Uterus (tissue), 4 donors: Measurements from ENCODE around the gene HS3ST6. TPM values are rescaled to one million over a fixed set of nuclear protein-coding genes. Genes with fewer than 3 reads are reported as not detected.
"Not testable (repeated sequence)": the region's sequence is repeated elsewhere in the genome, so short reads cannot be mapped to it uniquely, and the experiment has no call there.

ENCODE experiments used
- DNase-seq, 2 donors: peaks; one replicate each; pipeline ENCODE4 v3.0.0-alpha.2; 2019 to 2020
- H3K27ac ChIP-seq, 2 donors: fragments of 200-600 bp; sonication (generic); 1 replicate in 1 of 2; 2 replicates in 1 of 2; pipeline ENCODE4 v1.5.1; 2016 to 2018
- H3K27me3 ChIP-seq, 2 donors: fragments of 200-600 bp; sonication (generic); one replicate each; pipeline ENCODE4 v1.5.1; 2018 to 2019; ENCODE audit warnings: control low read depth in 1 of 2
- H3K36me3 ChIP-seq, 2 donors: fragments of 200-600 bp; sonication (generic); one replicate each; pipeline ENCODE4 v1.5.1; 2019; ENCODE audit warnings: control low read depth in 1 of 2
- H3K4me1 ChIP-seq, 2 donors: fragments of 200-600 bp; sonication (generic); one replicate each; pipeline ENCODE4 v1.5.1; 2018 to 2019; ENCODE audit warnings: control low read depth in 1 of 2
- H3K4me3 ChIP-seq, 2 donors: fragments of 200-600 bp; sonication (generic); 1 replicate in 1 of 2; 2 replicates in 1 of 2; pipeline ENCODE4 v1.5.1; 2018 to 2019; ENCODE audit warnings: mild to moderate bottlenecking in 1 of 2
- H3K9me3 ChIP-seq, 2 donors: fragments of 200-600 bp; sonication (generic); one replicate each; pipeline ENCODE4 v1.5.1; 2019; ENCODE audit warnings: control low read depth in 1 of 2
- CTCF ChIP-seq, 4 experiments: fragments of 200-600 bp in 2 of 4; fragments of 450-650 bp in 2 of 4; sonication (generic) in 2 of 4; IDR thresholded peaks; one replicate each; pipeline ENCODE4 v1.5.1; 2016 to 2019; ENCODE audit warnings: antibody characterized with exemption in 4 of 4, mild to moderate bottlenecking in 2 of 4, moderate library complexity in 1 of 4
- POLR2A ChIP-seq, 2 donors: fragments of 450-650 bp; IDR thresholded peaks; one replicate each; pipeline ENCODE4 v1.6.1; 2016; ENCODE audit warnings: antibody characterized with exemption in 2 of 2, mild to moderate bottlenecking in 1 of 2, moderate library complexity in 1 of 2
- intact Hi-C: fragments of 100-400 bp; cut with DNase I; formaldehyde crosslinking; loops from one replicate; pipeline ENCODE4 v1.15.1; 2023; ENCODE audit warnings: low total_unique reads
- total RNA-seq, 4 donors: library from RNA; depleted of rRNA in 3 of 4; stranded (reverse); fragments of >200 nt in 3 of 4; gene quantifications; one replicate each; pipeline versions ENCODE4 v1.1.0 to v1.2.4, GENCODE V29; 2014 to 2023
- donor health status: DM: yes; HTN: yes; CAD: no.

The HS3ST6 gene
- total RNA-seq, 4 donors from 2014 or later: not detected

- H3K9me3 ChIP-seq: no peaks in the 10 kb centered on the region
Observed at GRCh38 chr16:1940273-1941161, 22.3 kb upstream of the HS3ST6 start.

GRCh38 chr16:1939833-1940232 lies 21.6 kb upstream of the HS3ST6 start:
- H3K4me3 ChIP-seq, H3K27me3 ChIP-seq, H3K4me1 ChIP-seq, DNase-seq, H3K27ac ChIP-seq, H3K36me3 ChIP-seq, intact Hi-C loops, H3K9me3 ChIP-seq: not testable (repeated sequence)

More at GRCh38 chr16:1940273-1941161, 22.3 kb upstream of the HS3ST6 start:
- Histone ChIP-seq H3K27me3 (no peaks in the 10 kb centered on the region), H3K27ac (no peak overlapping the region), H3K36me3 (no peaks in the 10 kb centered on the region), H3K4me3 (no peak overlapping the region), H3K4me1 (peaks cover 0 to 5% of the 10 kb centered on the region in 2 donors)
- no peak for DNase-seq
- TF ChIP-seq POLR2A (IDR thresholded peaks at IDR 0.05) (no peak), CTCF (IDR thresholded peaks at IDR 0.05) (no peak)
- intact Hi-C loops: no loop called here

- TF ChIP-seq POLR2A (IDR thresholded peaks at IDR 0.05) (no peak), CTCF (IDR thresholded peaks at IDR 0.05) (no peak)
- no peaks in the 10 kb centered on the region for H3K9me3 ChIP-seq
- no peaks in the 10 kb centered on the region for H3K27me3 ChIP-seq
- intact Hi-C loops: no loop called here
- H3K36me3 ChIP-seq: no peaks in the 10 kb centered on the region
- no peak overlapping the region for H3K27ac ChIP-seq
- DNase-seq: no peak
- peaks cover 0 to 5% of the 10 kb centered on the region in 2 donors for H3K4me1 ChIP-seq
- H3K4me3 ChIP-seq: no peak overlapping the region
Observed at GRCh38 chr16:1938910-1939309, 20.7 kb upstream of the HS3ST6 start.

- H3K9me3 ChIP-seq: no peaks in the 10 kb centered on the region
- no peaks in the 10 kb centered on the region for H3K27me3 ChIP-seq
- TF ChIP-seq CTCF (IDR thresholded peaks at IDR 0.05) (no peak), POLR2A (IDR thresholded peaks at IDR 0.05) (no peak)
- no peak overlapping the region for H3K27ac ChIP-seq
- H3K4me1 ChIP-seq: peaks cover 0 to 5% of the 10 kb centered on the region in 2 donors
- H3K36me3 ChIP-seq: no peaks in the 10 kb centered on the region
- intact Hi-C loops: no loop called here
- H3K4me3 ChIP-seq: no peak overlapping the region
- DNase-seq: no peak
Observed at GRCh38 chr16:1938316-1938715, 20.1 kb upstream of the HS3ST6 start.

GRCh38 chr16:1936945-1937479 lies 18.8 kb upstream of the HS3ST6 start:
- no peak for DNase-seq
- no peak overlapping the region for H3K27ac ChIP-seq
- intact Hi-C loops: no loop called here

More at GRCh38 chr16:1936945-1937479, 18.8 kb upstream of the HS3ST6 start:
- Histone ChIP-seq H3K4me3 (no peak overlapping the region), H3K4me1 (peaks cover 0 to 5% of the 10 kb centered on the region in 2 donors), H3K27me3 (no peaks in the 10 kb centered on the region), H3K36me3 (no peaks in the 10 kb centered on the region), H3K9me3 (no peaks in the 10 kb centered on the region)
- no peak for TF ChIP-seq CTCF (IDR thresholded peaks at IDR 0.05)
- no peak for TF ChIP-seq POLR2A (IDR thresholded peaks at IDR 0.05)
